Activated naive CD4-positive, alpha-beta T cell treated with anti-CD3 and anti-CD28 coated beads, Interleukin-2, amount 50 U/mL, for 24 hours (primary cell): ENCODE measurements around the gene MAD2L2.

ENCODE experiments used
- H3K27ac Mint-ChIP-seq: one replicate; pipeline ENCODE4 v1.8.0; 2021; ENCODE audit warnings: mild to moderate bottlenecking, mixed read lengths
- H3K27me3 Mint-ChIP-seq: one replicate; pipeline ENCODE4 v1.8.0; 2021; ENCODE audit warnings: mixed read lengths
- H3K36me3 Mint-ChIP-seq: one replicate; pipeline ENCODE4 v1.8.0; 2021; ENCODE audit warnings: mixed read lengths
- H3K4me1 Mint-ChIP-seq: one replicate; pipeline ENCODE4 v1.8.0; 2021; ENCODE audit warnings: mixed read lengths
- H3K4me3 Mint-ChIP-seq: one replicate; pipeline ENCODE4 v1.8.0; 2021; ENCODE audit warnings: mild to moderate bottlenecking, mixed read lengths
- H3K9me3 Mint-ChIP-seq: one replicate; pipeline ENCODE4 v1.8.0; 2021; ENCODE audit warnings: mixed read lengths

Gene MAD2L2

GRCh38 chr1:11681071-11681771, at the start of gene MAD2L2:
Gene MAD2L2 (minus strand): TSS chr1:11681148. CDS start chr1:11680601, 547 bp downstream.
- no peaks in the 10 kb centered on the region for H3K9me3 Mint-ChIP-seq
- peak within 1 kb of the TSS; percentile 85 for H3K27ac Mint-ChIP-seq
- no peaks in the 10 kb centered on the region for H3K27me3 Mint-ChIP-seq
- peaks cover 16% of the 10 kb centered on the region for H3K4me1 Mint-ChIP-seq
- H3K4me3 Mint-ChIP-seq: peak within 1 kb of the TSS; percentile 92
- no peaks in the 10 kb centered on the region for H3K36me3 Mint-ChIP-seq

GRCh38 chr1:11730429-11730891, 49.5 kb upstream of the MAD2L2 start:
- Mint-ChIP-seq H3K4me1 (peaks cover 47% of the 10 kb centered on the region), H3K4me3 (peak overlapping the region; percentile 71), H3K27ac (peak overlapping the region; percentile 76), H3K36me3 (no peaks in the 10 kb centered on the region), H3K27me3 (no peaks in the 10 kb centered on the region), H3K9me3 (no peaks in the 10 kb centered on the region)

- Mint-ChIP-seq H3K4me3 (peak overlapping the region; percentile 71), H3K27me3 (no peaks in the 10 kb centered on the region), H3K4me1 (peaks cover 47% of the 10 kb centered on the region), H3K9me3 (no peaks in the 10 kb centered on the region), H3K27ac (peak overlapping the region; percentile 76), H3K36me3 (no peaks in the 10 kb centered on the region)
These were observed 48.8 kb upstream of the MAD2L2 start for GRCh38 chr1:11729498-11730428.

- Mint-ChIP-seq H3K36me3 (no peaks in the 10 kb centered on the region), H3K9me3 (no peaks in the 10 kb centered on the region), H3K27me3 (no peaks in the 10 kb centered on the region), H3K4me3 (no peak overlapping the region), H3K4me1 (peaks cover 47% of the 10 kb centered on the region), H3K27ac (no peak overlapping the region)
These were observed 48.2 kb upstream of the MAD2L2 start for GRCh38 chr1:11729155-11729497.

GRCh38 chr1:11728126-11728806, 47.3 kb upstream of the MAD2L2 start:
- H3K4me3 Mint-ChIP-seq: no peak overlapping the region
- no peak overlapping the region for H3K27ac Mint-ChIP-seq
- H3K36me3 Mint-ChIP-seq: no peaks in the 10 kb centered on the region
- no peaks in the 10 kb centered on the region for H3K9me3 Mint-ChIP-seq
- peaks cover 47% of the 10 kb centered on the region for H3K4me1 Mint-ChIP-seq
- H3K27me3 Mint-ChIP-seq: no peaks in the 10 kb centered on the region

GRCh38 chr1:11727119-11727518, 46.2 kb upstream of the MAD2L2 start:
- no peaks in the 10 kb centered on the region for H3K27me3 Mint-ChIP-seq
- H3K9me3 Mint-ChIP-seq: no peaks in the 10 kb centered on the region
- peaks cover 37% of the 10 kb centered on the region for H3K4me1 Mint-ChIP-seq
- no peak overlapping the region for H3K4me3 Mint-ChIP-seq
- no peaks in the 10 kb centered on the region for H3K36me3 Mint-ChIP-seq
- no peak overlapping the region for H3K27ac Mint-ChIP-seq

GRCh38 chr1:11725616-11726015, 44.7 kb upstream of the MAD2L2 start:
- Mint-ChIP-seq H3K9me3 (no peaks in the 10 kb centered on the region), H3K27ac (no peak overlapping the region), H3K36me3 (no peaks in the 10 kb centered on the region), H3K27me3 (no peaks in the 10 kb centered on the region), H3K4me3 (no peak overlapping the region), H3K4me1 (peaks cover 22% of the 10 kb centered on the region)

GRCh38 chr1:11722538-11722937, 41.6 kb upstream of the MAD2L2 start:
- H3K27ac Mint-ChIP-seq: no peak overlapping the region
- no peak overlapping the region for H3K4me3 Mint-ChIP-seq
- no peaks in the 10 kb centered on the region for H3K36me3 Mint-ChIP-seq
- no peaks in the 10 kb centered on the region for H3K9me3 Mint-ChIP-seq
- H3K4me1 Mint-ChIP-seq: peaks cover 21% of the 10 kb centered on the region
- H3K27me3 Mint-ChIP-seq: no peaks in the 10 kb centered on the region

- H3K9me3 Mint-ChIP-seq: no peaks in the 10 kb centered on the region
- H3K4me3 Mint-ChIP-seq: no peak overlapping the region
- H3K4me1 Mint-ChIP-seq: peaks cover 21% of the 10 kb centered on the region
- no peaks in the 10 kb centered on the region for H3K27me3 Mint-ChIP-seq
- H3K36me3 Mint-ChIP-seq: no peaks in the 10 kb centered on the region
- no peak overlapping the region for H3K27ac Mint-ChIP-seq
These were observed 40.4 kb upstream of the MAD2L2 start for GRCh38 chr1:11721311-11721710.

GRCh38 chr1:11720525-11720924, 39.6 kb upstream of the MAD2L2 start:
- Mint-ChIP-seq H3K27ac (no peak overlapping the region), H3K4me3 (no peak overlapping the region)

GRCh38 chr1:11720033-11720376, 39.1 kb upstream of the MAD2L2 start:
- no peaks in the 10 kb centered on the region for H3K27me3 Mint-ChIP-seq
- H3K27ac Mint-ChIP-seq: peak overlapping the region; percentile 96
- H3K36me3 Mint-ChIP-seq: no peaks in the 10 kb centered on the region
- H3K4me1 Mint-ChIP-seq: peaks cover 15% of the 10 kb centered on the region
- H3K4me3 Mint-ChIP-seq: peak overlapping the region; percentile 85
- H3K9me3 Mint-ChIP-seq: no peaks in the 10 kb centered on the region

More at GRCh38 chr1:11720525-11720924, 39.6 kb upstream of the MAD2L2 start:
- Mint-ChIP-seq H3K27me3 (no peaks in the 10 kb centered on the region), H3K36me3 (no peaks in the 10 kb centered on the region), H3K4me1 (peaks cover 18% of the 10 kb centered on the region), H3K9me3 (no peaks in the 10 kb centered on the region)

- peak overlapping the region; percentile 85 for H3K4me3 Mint-ChIP-seq
- H3K4me1 Mint-ChIP-seq: peaks cover 15% of the 10 kb centered on the region
- peak overlapping the region; percentile 96 for H3K27ac Mint-ChIP-seq
- H3K9me3 Mint-ChIP-seq: no peaks in the 10 kb centered on the region
- H3K27me3 Mint-ChIP-seq: no peaks in the 10 kb centered on the region
- no peaks in the 10 kb centered on the region for H3K36me3 Mint-ChIP-seq
These were observed 38.5 kb upstream of the MAD2L2 start for GRCh38 chr1:11719313-11720032.

GRCh38 chr1:11714831-11715575, 34.1 kb upstream of the MAD2L2 start:
- H3K27me3 Mint-ChIP-seq: no peaks in the 10 kb centered on the region
- peaks cover 15% of the 10 kb centered on the region for H3K4me1 Mint-ChIP-seq
- H3K4me3 Mint-ChIP-seq: no peak overlapping the region
- no peaks in the 10 kb centered on the region for H3K9me3 Mint-ChIP-seq
- H3K27ac Mint-ChIP-seq: no peak overlapping the region
- no peaks in the 10 kb centered on the region for H3K36me3 Mint-ChIP-seq

- H3K27ac Mint-ChIP-seq: no peak overlapping the region
- H3K4me3 Mint-ChIP-seq: no peak overlapping the region
- no peaks in the 10 kb centered on the region for H3K36me3 Mint-ChIP-seq
- no peaks in the 10 kb centered on the region for H3K4me1 Mint-ChIP-seq
- H3K9me3 Mint-ChIP-seq: no peaks in the 10 kb centered on the region
- no peaks in the 10 kb centered on the region for H3K27me3 Mint-ChIP-seq
These were observed 32.1 kb upstream of the MAD2L2 start for GRCh38 chr1:11713095-11713494.

GRCh38 chr1:11712285-11712684, 31.3 kb upstream of the MAD2L2 start:
- Mint-ChIP-seq H3K36me3 (no peaks in the 10 kb centered on the region), H3K4me3 (no peak overlapping the region), H3K9me3 (no peaks in the 10 kb centered on the region), H3K27me3 (no peaks in the 10 kb centered on the region), H3K4me1 (no peaks in the 10 kb centered on the region), H3K27ac (no peak overlapping the region)
